Left ventricle myocardium inferior (tissue), 1 donor: Measurements from ENCODE around the gene DZIP3. TPM values are rescaled to one million over a fixed set of nuclear protein-coding genes. Genes with fewer than 3 reads are reported as not detected.

Experiments
- DNase-seq: peaks from one replicate; pipeline ENCODE4 v3.0.0-alpha.2; 2020
- H3K27ac ChIP-seq: fragments of 200-600 bp; replicated peaks from 2 replicates; pipeline ENCODE4 v1.8.0; 2021
- H3K27me3 ChIP-seq: fragments of 200-600 bp; 2 replicates; pipeline ENCODE4 v1.8.0; 2021; ENCODE audit warnings: low read depth
- H3K36me3 ChIP-seq: fragments of 200-600 bp; 2 replicates; pipeline ENCODE4 v1.8.0; 2021
- H3K4me1 ChIP-seq: fragments of 200-600 bp; 2 replicates; pipeline ENCODE4 v1.8.0; 2021
- H3K4me3 ChIP-seq: fragments of 200-600 bp; 2 replicates; pipeline ENCODE4 v1.8.0; 2021; ENCODE audit warnings: mild to moderate bottlenecking, moderate library complexity
- H3K9me3 ChIP-seq: fragments of 200-600 bp; replicated peaks from 2 replicates; pipeline ENCODE4 v1.8.0; 2021
- CTCF ChIP-seq: fragments of 200-600 bp; IDR thresholded peaks from 2 replicates; pipeline ENCODE4 v1.8.0; 2021; ENCODE audit warnings: antibody characterized with exemption, mild to moderate bottlenecking, borderline replicate concordance
- intact Hi-C: fragments of 100-400 bp; cut with micrococcal nuclease; formaldehyde crosslinking; loops from one replicate; pipeline ENCODE4 v1.11.0; 2022
- long read RNA-seq: library from polyadenylated mRNA; unstranded; transcript quantifications from one replicate; pipeline ENCODE4 v2.0.0, GENCODE V29; 2021
- total RNA-seq: library from RNA; stranded (reverse); fragmentation: NEBNext Ultra II Directional; extraction: Animal tissue kit (Norgen Biotek cat#: 25700); gene quantifications from one replicate; pipeline ENCODE4 v1.2.1, GENCODE V29; 2021
- donor health status: DM: no; HTN: yes; CAD: no; lungs with severe emphysema.

DZIP3 gene
- 23.9 TPM for total RNA-seq
- long read RNA-seq, full-length matches to known transcripts = 15 of 40 reads
- long read RNA-seq, partial matches to known transcripts = 10 of 40 reads
- long read RNA-seq, other reads (novel, unspliced or antisense) = 15 of 40 reads

- intact Hi-C loops = no loop called here
- Histone ChIP-seq H3K4me1 (peaks cover 43% of the 10 kb centered on the region), H3K27me3 (no peaks in the 10 kb centered on the region), H3K27ac (peak within 1 kb of the TSS; percentile 95), H3K36me3 (no peaks in the 10 kb centered on the region), H3K9me3 (no peaks in the 10 kb centered on the region), H3K4me3 (peak within 1 kb of the TSS; percentile 90)
- TF ChIP-seq CTCF = no peak
- DNase-seq = peak; percentile 83
These were observed at the start of gene DZIP3, which contains the start of gene CIP2A for GRCh38 chr3:108589081-108589997. Gene DZIP3, plus strand, starts transcription at chr3:108589722. Its CDS starts 15,685 bp downstream, at chr3:108605407. Gene CIP2A, minus strand, starts transcription at chr3:108589438. Its CDS starts 63 bp downstream, at chr3:108589375.

GRCh38 chr3:108546247-108546646, 43.3 kb upstream of the DZIP3 start:
- Histone ChIP-seq H3K27ac (peak overlapping the region; percentile 6), H3K9me3 (no peaks in the 10 kb centered on the region), H3K36me3 (no peaks in the 10 kb centered on the region), H3K4me1 (peaks cover 5% of the 10 kb centered on the region), H3K27me3 (no peaks in the 10 kb centered on the region), H3K4me3 (peak overlapping the region; percentile 43)
- DNase-seq = no peak
- intact Hi-C loops = no loop called here
- TF ChIP-seq CTCF = no peak

GRCh38 chr3:108546692-108547091, 42.8 kb upstream of the DZIP3 start:
- H3K4me1 ChIP-seq = peaks cover 5% of the 10 kb centered on the region

GRCh38 chr3:108548304-108548703, 41.2 kb upstream of the DZIP3 start:
- no peak for TF ChIP-seq CTCF
- Histone ChIP-seq H3K27me3 (no peaks in the 10 kb centered on the region), H3K9me3 (no peaks in the 10 kb centered on the region), H3K4me3 (no peak overlapping the region), H3K4me1 (peaks cover 5% of the 10 kb centered on the region), H3K36me3 (no peaks in the 10 kb centered on the region), H3K27ac (no peak overlapping the region)
- intact Hi-C loops = no loop called here
- DNase-seq = no peak

More at GRCh38 chr3:108546692-108547091, 42.8 kb upstream of the DZIP3 start:
- Histone ChIP-seq H3K9me3 (no peaks in the 10 kb centered on the region), H3K27me3 (no peaks in the 10 kb centered on the region), H3K36me3 (no peaks in the 10 kb centered on the region), H3K27ac (peak overlapping the region; percentile 6), H3K4me3 (peak overlapping the region; percentile 43)
- intact Hi-C loops = no loop called here
- no peak for DNase-seq
- no peak for TF ChIP-seq CTCF

- no peak overlapping the region for H3K4me3 ChIP-seq
- DNase-seq = no peak
- peaks cover 5% of the 10 kb centered on the region for H3K4me1 ChIP-seq
- H3K27me3 ChIP-seq = no peaks in the 10 kb centered on the region
- H3K9me3 ChIP-seq = no peaks in the 10 kb centered on the region
- no peaks in the 10 kb centered on the region for H3K36me3 ChIP-seq
- intact Hi-C loops = no loop called here
- no peak overlapping the region for H3K27ac ChIP-seq
- no peak for TF ChIP-seq CTCF
These were observed 40.6 kb upstream of the DZIP3 start for GRCh38 chr3:108548886-108549285.
